Body of pancreas (tissue), 4 donors: ENCODE results near the gene ATXN7L1. TPM values are rescaled to one million over a fixed set of nuclear protein-coding genes. Genes with fewer than 3 reads are reported as not detected.

Source experiments
- ATAC-seq: fragments of 150-250 bp; one replicate; pipeline ENCODE4 v1.9.1; 2016
- DNase-seq, 4 donors: peaks; one replicate each; pipeline ENCODE4 v3.0.0-alpha.2; 2019
- H3K27ac ChIP-seq, 4 donors: fragments of 200-600 bp; sonication (generic); 1 replicate in 3 of 4; 2 replicates in 1 of 4; pipeline versions ENCODE4 v1.5.1 to v1.6.1; 2016 to 2019; ENCODE audit warnings: mild to moderate bottlenecking in 1 of 4, mixed read lengths in 1 of 4, moderate library complexity in 1 of 4
- H3K27me3 ChIP-seq, 2 donors: fragments of 200-600 bp; sonication (generic); one replicate each; pipeline ENCODE4 v1.6.0; 2016; ENCODE audit warnings: mild to moderate bottlenecking in 1 of 2
- H3K36me3 ChIP-seq, 2 donors: fragments of 200-600 bp; sonication (generic); replicated peaks in 1 of 2; 2 replicates each; pipeline ENCODE4 v1.5.1; 2016; ENCODE audit warnings: low read depth in 2 of 2; ENCODE audit not compliant: insufficient read depth in 1 of 2
- H3K4me1 ChIP-seq: fragments of 200-600 bp; sonication (generic); one replicate; pipeline ENCODE4 v1.6.0; 2016
- H3K4me3 ChIP-seq, 2 donors: fragments of 200-600 bp; sonication (generic); 1 replicate in 1 of 2; 2 replicates in 1 of 2; pipeline ENCODE4 v1.5.1; 2016 to 2019
- H3K9me3 ChIP-seq, 3 donors: fragments of 200-600 bp; sonication (generic); 1 replicate in 2 of 3; 2 replicates in 1 of 3; pipeline ENCODE4 v1.5.1; 2016
- POLR2A ChIP-seq, 3 donors: fragments of 450-650 bp; IDR thresholded peaks; one replicate each; pipeline ENCODE4 v1.6.1; 2016; ENCODE audit warnings: antibody characterized with exemption in 3 of 3, mild to moderate bottlenecking in 2 of 3
- WGBS, 2 donors: methylation state at CpG; one replicate each; pipeline ENCODE4 v1.1.5; 2017; 5-methylcytosine and 5-hydroxymethylcytosine counted together
- intact Hi-C: fragments of 100-400 bp; cut with DNase I; formaldehyde crosslinking; loops from one replicate; pipeline ENCODE4 v1.15.1; 2023
- total RNA-seq, 2 donors: library from RNA; depleted of rRNA; stranded (reverse); fragments of >200 nt; gene quantifications; one replicate each; pipeline ENCODE4 v1.1.0, GENCODE V29; 2016
- TF ChIP-seq, protein P1 (sequence below), 7 experiments: fragments of 450-650 bp in 4 of 7; fragments of 200-600 bp in 3 of 7; sonication (generic) in 3 of 7; IDR thresholded peaks; one replicate each; pipeline ENCODE4 v1.5.1; 2016 to 2019; ENCODE audit warnings: antibody characterized with exemption in 7 of 7

The ATXN7L1 gene
- total RNA-seq, 2 donors from 2014 or later, result 6.6 to 8.0 TPM

DNA sequence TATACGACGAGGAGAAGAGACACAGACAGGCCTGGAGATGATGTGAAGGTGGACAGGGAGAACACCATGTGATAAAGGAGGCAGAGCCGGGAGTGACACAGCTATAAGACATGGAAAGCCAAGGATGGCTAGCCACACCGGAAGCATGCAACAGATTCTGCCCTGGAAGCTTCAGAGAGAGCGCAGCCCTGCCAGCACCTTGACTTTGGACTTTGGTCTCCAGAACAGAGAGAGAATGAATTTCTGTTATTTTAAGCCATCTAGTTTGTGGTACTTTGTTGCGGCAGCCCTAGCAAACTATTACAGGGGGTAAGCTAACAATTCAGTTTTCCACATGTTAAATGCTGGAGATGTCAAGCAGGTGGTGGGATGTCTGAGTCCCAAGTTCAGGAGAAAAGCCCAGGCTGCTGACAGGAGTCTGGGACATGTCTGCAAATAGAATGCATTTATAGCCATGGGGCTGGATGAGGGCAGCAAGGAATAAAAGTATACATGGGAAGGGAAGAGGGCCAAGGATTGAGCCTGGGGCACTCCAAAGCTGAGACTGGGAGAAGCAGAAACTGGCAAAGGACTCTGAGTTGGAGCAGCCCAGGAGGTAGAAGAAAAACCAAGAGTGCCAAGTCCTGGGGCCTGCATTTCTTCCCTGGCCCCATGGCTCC, 65.1 kb downstream of the ATXN7L1 start:
- Histone ChIP-seq H3K9me3 (no peaks in the 10 kb centered on the region), H3K27ac (no peak overlapping the region), H3K36me3 (no peaks in the 10 kb centered on the region), H3K4me1 (no peaks in the 10 kb centered on the region), H3K4me3 (no peak overlapping the region), H3K27me3 (no peaks in the 10 kb centered on the region)
- no peak for ATAC-seq
- 75 to 80% methylated on average over 6 of the region's 6 CpGs for WGBS, 2 donors
- intact Hi-C loops, result no loop called here
- no peak for DNase-seq
- TF ChIP-seq, protein P1, sequence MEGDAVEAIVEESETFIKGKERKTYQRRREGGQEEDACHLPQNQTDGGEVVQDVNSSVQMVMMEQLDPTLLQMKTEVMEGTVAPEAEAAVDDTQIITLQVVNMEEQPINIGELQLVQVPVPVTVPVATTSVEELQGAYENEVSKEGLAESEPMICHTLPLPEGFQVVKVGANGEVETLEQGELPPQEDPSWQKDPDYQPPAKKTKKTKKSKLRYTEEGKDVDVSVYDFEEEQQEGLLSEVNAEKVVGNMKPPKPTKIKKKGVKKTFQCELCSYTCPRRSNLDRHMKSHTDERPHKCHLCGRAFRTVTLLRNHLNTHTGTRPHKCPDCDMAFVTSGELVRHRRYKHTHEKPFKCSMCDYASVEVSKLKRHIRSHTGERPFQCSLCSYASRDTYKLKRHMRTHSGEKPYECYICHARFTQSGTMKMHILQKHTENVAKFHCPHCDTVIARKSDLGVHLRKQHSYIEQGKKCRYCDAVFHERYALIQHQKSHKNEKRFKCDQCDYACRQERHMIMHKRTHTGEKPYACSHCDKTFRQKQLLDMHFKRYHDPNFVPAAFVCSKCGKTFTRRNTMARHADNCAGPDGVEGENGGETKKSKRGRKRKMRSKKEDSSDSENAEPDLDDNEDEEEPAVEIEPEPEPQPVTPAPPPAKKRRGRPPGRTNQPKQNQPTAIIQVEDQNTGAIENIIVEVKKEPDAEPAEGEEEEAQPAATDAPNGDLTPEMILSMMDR (IDR thresholded peaks at IDR 0.05), result no peak
- no peak for TF ChIP-seq POLR2A (IDR thresholded peaks at IDR 0.05)

DNA sequence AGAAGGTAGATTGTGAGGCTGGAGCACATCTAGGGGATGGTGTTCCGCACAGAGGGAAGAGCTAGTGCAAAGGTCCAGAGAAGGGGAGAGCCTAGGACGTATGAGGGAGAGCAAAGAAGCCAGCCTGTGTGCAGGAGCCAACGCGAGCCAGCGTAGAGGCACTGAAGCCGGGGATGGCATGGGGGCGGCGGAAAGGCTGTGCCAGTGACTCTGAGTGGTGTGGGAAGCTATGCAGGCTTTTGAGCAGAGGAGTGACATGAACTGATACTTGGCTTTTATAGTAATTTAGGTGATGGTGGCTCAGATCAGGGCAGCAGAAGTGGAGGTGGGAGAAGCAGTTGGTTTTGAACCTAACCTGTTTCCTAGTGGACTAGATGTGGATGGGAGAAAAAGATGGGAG, 65.8 kb downstream of the ATXN7L1 start:
- H3K36me3 ChIP-seq, result no peaks in the 10 kb centered on the region
- H3K27ac ChIP-seq, result no peak overlapping the region
- intact Hi-C loops, result no loop called here
- H3K27me3 ChIP-seq, result no peaks in the 10 kb centered on the region
- WGBS, 2 donors, result 95 to 96% methylated on average over 8 of the region's 8 CpGs
- no peak for DNase-seq
- H3K4me1 ChIP-seq, result no peaks in the 10 kb centered on the region
- H3K9me3 ChIP-seq, result no peaks in the 10 kb centered on the region
- ATAC-seq, result no peak
- H3K4me3 ChIP-seq, result no peak overlapping the region
- TF ChIP-seq, protein P1 (IDR thresholded peaks at IDR 0.05), result no peak
- TF ChIP-seq POLR2A (IDR thresholded peaks at IDR 0.05), result no peak

DNA sequence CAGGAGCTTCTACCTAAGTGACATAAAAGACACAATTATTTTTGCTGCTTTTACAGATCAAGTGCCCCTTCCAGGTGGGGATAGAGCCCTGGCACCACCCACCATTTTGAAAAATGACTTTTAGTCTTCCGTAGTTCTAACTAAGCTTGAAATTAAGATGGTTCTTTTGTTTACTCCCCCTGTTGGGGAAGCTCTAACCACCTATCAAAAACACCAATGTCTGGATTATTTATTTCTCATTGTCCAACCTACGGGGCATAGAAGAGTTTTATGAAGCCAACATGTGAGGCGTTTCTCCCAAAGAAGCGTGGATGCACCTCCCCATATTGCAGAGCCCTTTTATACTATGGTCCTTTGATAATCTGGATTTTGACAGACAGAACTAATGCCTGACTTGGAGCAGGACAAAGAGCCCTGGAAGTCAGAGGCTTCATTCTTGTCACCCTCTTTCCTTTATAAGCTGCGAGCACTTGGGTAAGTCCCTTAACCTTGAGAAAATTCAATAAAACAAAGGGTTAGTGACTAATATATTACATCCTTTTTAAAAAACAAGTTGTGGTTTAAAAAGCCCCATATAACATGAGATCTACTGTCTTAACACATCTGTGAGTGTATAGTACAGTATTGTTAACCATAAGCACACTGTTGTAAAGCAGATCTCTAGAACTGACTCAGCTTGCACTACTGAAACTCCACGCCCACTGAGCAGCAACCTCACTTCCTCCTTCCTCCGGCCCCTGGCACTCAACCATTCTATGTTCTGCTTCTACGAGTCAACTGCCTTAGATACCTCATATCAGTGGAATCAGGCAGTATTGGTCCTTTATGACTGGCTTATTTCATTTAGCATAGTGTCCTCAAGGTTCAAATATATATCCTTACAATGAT, 67.5 kb downstream of the ATXN7L1 start:
- WGBS, 2 donors, result 76 to 89% methylated on average over 8 of the region's 8 CpGs
- intact Hi-C loops, result no loop called here
- no peaks in the 10 kb centered on the region for H3K4me1 ChIP-seq

DNA sequence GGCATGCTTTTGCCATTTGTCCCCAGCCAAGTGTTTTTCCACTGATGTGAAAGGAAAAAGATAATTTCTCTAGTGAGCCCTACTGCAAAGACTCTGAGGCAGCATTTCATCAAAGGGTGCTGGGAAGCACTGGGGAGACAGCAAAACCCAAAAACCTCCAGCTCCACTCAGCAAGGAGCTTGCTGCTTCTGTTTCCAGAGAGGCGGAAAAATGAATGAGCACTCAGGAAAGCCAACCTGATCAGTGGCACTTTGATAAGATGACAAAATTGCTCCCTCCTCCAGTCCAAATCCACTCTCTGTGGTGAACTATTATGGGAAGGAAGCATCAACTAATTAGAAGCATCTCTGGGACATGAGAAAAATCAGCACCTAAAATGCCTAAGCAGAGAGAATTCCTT, 68.2 kb downstream of the ATXN7L1 start:
- ATAC-seq (no peak), DNase-seq (no peak)
- 100% methylated on average over 1 of the region's 1 CpG for WGBS, 2 donors
- no peaks in the 10 kb centered on the region for H3K27me3 ChIP-seq
- no peaks in the 10 kb centered on the region for H3K4me1 ChIP-seq
- intact Hi-C loops, result no loop called here
- TF ChIP-seq, protein P1 (IDR thresholded peaks at IDR 0.05), result no peak
- no peak for TF ChIP-seq POLR2A (IDR thresholded peaks at IDR 0.05)
- H3K36me3 ChIP-seq, result no peaks in the 10 kb centered on the region
- H3K27ac ChIP-seq, result no peak overlapping the region
- no peak overlapping the region for H3K4me3 ChIP-seq
- no peaks in the 10 kb centered on the region for H3K9me3 ChIP-seq

More for the DNA sequence above, 67.5 kb downstream of the ATXN7L1 start:
- Histone ChIP-seq H3K4me3 (no peak overlapping the region), H3K36me3 (no peaks in the 10 kb centered on the region), H3K27ac (no peak overlapping the region), H3K27me3 (no peaks in the 10 kb centered on the region), H3K9me3 (no peaks in the 10 kb centered on the region)
- TF ChIP-seq, protein P1 (IDR thresholded peaks at IDR 0.05), result no peak
- no peak for TF ChIP-seq POLR2A (IDR thresholded peaks at IDR 0.05)
- peak in 1 of 4 donors; percentile 35 for DNase-seq
- no peak for ATAC-seq
